ENCODE results near the gene SLC12A4. TPM values are rescaled to one million over a fixed set of nuclear protein-coding genes. Genes with fewer than 3 reads are reported as not detected.
"Not testable (repeated sequence)": the region's sequence is repeated elsewhere in the genome, so short reads cannot be mapped to it uniquely, and the experiment has no call there.

SLC12A4 gene
- total RNA-seq, 1 donor from 2014 or later = 36.0 TPM

DNA sequence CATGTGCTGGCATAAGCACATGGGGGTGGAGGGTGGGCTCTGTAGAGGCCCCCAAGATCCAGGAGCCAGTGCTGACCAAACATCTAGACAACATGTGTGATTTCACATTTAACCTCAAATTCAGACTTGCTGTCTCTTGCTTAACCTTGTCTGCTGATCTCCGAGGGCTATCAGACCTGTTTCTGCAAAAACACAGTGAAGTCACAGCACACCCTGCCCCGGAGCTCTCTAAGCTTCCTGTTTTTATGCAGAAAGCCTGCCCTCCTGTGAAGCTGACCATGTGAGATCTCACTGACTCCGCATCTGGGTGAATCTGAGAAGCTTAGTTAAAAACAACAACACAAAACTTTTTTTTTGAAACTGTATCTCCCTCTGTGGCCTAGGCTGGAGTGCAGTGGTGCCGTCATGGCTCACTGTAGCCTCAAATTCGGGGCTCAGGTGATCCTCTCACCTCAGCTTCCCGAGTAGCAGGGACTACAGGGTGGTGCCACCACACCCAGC is 37.4 kb upstream of the SLC12A4 start:
- Mint-ChIP-seq H3K4me3 (no peak overlapping the region), H3K27ac (ENCODE audit: unreplicated experiment) (no peak overlapping the region), H3K9me3 (no peaks in the 10 kb centered on the region), H3K4me1 (no peaks in the 10 kb centered on the region), H3K36me3 (ENCODE audit: low read depth) (no peaks in the 10 kb centered on the region), H3K27me3 (ENCODE audit: low read depth) (peaks cover 5% of the 10 kb centered on the region)
- DNase-seq (ENCODE audit: low read depth, low spot score) = no peak
- TF ChIP-seq CTCF (conservative IDR thresholded peaks at IDR 0.05) = no peak

GRCh38 chr16:68005211-68005610 is 36.8 kb upstream of the SLC12A4 start:
- H3K27ac Mint-ChIP-seq (ENCODE audit: unreplicated experiment) = no peak overlapping the region
- H3K36me3 Mint-ChIP-seq (ENCODE audit: low read depth) = no peaks in the 10 kb centered on the region
- TF ChIP-seq CTCF (conservative IDR thresholded peaks at IDR 0.05) = no peak
- H3K4me1 Mint-ChIP-seq = no peaks in the 10 kb centered on the region
- H3K27me3 Mint-ChIP-seq (ENCODE audit: low read depth) = peaks cover 5% of the 10 kb centered on the region
- no peak for DNase-seq (ENCODE audit: low read depth, low spot score)
- no peak overlapping the region for H3K4me3 Mint-ChIP-seq
- H3K9me3 Mint-ChIP-seq = no peaks in the 10 kb centered on the region

- Mint-ChIP-seq H3K4me1 (no peaks in the 10 kb centered on the region), H3K4me3 (no peak overlapping the region), H3K27me3 (ENCODE audit: low read depth) (no peaks in the 10 kb centered on the region), H3K36me3 (ENCODE audit: low read depth) (no peaks in the 10 kb centered on the region), H3K27ac (ENCODE audit: unreplicated experiment) (no peak overlapping the region), H3K9me3 (no peaks in the 10 kb centered on the region)
- TF ChIP-seq CTCF (conservative IDR thresholded peaks at IDR 0.05) = no peak
- DNase-seq (ENCODE audit: low read depth, low spot score) = no peak
Observed at GRCh38 chr16:68003031-68003430, 34.6 kb upstream of the SLC12A4 start.

DNA sequence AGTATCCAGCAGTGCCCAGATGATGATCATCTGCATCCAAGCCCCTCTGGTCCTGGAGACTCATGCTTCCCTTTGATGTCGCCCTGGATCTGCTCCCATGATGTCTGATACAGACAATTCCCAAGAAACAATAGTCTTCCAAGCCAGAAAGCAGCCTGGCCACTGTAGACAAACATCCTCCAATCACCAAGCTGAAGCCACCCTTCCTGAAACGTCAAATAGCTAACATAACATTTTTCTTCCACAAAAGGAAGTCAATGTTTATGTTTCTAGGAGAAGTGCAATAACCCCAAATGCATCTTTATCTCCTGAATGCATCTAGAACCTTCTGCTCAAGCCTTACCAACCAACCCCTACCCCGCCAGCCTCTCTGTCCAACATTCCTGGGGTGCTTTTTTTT is 32.0 kb upstream of the SLC12A4 start:
- H3K36me3 Mint-ChIP-seq (ENCODE audit: low read depth) = no peaks in the 10 kb centered on the region
- no peaks in the 10 kb centered on the region for H3K9me3 Mint-ChIP-seq
- H3K4me1 Mint-ChIP-seq = no peaks in the 10 kb centered on the region
- no peak for DNase-seq (ENCODE audit: low read depth, low spot score)
- TF ChIP-seq CTCF (conservative IDR thresholded peaks at IDR 0.05) = no peak
- H3K4me3 Mint-ChIP-seq = no peak overlapping the region
- H3K27ac Mint-ChIP-seq (ENCODE audit: unreplicated experiment) = no peak overlapping the region
- no peaks in the 10 kb centered on the region for H3K27me3 Mint-ChIP-seq (ENCODE audit: low read depth)

DNA sequence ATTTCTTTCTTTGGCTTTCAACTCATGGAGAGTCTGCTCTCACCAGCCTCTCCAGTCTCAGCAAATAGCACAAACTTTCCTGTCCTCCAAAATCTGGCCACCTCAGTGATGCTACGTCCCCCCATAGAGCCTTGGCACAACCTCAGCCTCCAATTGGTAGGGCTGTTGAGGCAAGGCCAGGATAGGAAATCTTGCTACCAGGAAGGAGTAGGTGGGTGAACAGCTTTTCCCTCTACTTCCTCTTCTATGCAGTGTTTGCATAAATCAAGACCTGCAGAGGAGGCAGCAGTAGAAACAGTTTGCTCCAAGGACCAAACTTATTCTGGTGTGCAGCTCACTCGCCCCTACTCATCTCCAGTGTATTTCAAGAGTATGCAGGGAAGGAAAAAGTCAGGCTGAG is 31.5 kb upstream of the SLC12A4 start:
- Mint-ChIP-seq H3K27me3 (ENCODE audit: low read depth) (no peaks in the 10 kb centered on the region), H3K4me3 (no peak overlapping the region), H3K27ac (ENCODE audit: unreplicated experiment) (no peak overlapping the region), H3K36me3 (ENCODE audit: low read depth) (no peaks in the 10 kb centered on the region), H3K4me1 (no peaks in the 10 kb centered on the region), H3K9me3 (no peaks in the 10 kb centered on the region)
- DNase-seq (ENCODE audit: low read depth, low spot score) = no peak
- TF ChIP-seq CTCF (conservative IDR thresholded peaks at IDR 0.05) = no peak

DNA sequence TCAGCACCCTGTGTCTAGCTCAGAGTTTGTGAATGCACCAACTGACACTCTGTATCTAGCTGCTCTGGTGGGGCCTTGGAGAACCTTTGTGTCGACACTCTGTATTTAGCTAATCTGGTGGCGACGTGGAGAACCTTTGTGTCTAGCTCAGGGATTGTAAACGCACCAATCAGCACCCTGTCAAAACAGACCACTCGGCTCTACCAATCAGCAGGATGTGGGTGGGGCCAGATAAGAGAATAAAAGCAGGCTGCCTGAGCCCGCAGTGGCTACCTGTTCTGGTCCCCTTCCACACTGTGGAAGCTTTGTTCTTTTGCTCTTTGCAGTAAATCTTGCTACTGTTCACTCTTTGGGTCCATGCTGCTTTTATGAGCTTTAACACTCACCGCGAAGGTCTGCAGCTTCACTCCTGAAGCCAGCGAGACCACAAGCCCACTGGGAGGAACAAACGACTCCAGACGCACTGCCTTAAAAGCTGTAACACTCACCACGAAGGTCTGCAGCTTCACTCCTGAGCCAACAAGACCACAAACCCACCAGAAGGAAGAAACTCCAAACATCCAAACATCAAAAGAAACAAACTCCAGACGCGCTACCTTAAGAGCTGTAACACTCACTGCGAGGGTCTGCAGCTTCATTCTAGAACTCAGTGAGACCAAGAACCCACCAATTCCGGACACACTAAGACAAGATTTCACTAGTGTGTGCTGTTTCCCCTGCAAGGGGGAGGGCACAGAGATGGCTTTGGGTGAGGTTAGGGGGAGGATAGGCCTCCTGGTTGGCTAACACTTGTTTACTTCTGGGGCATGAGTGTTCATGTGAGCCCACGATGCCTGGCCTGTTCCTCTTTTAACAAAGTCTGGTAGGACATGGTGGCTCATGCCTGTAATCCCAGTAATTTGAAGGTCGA is 30.6 kb upstream of the SLC12A4 start, which contains the start of gene DPEP2:
TSS of gene DPEP2 (minus strand) at position 706 of the 910 bp plus-strand sequence. CDS start 6,272 bp downstream, outside the sequence.
- not testable (repeated sequence) for H3K27ac Mint-ChIP-seq (ENCODE audit: unreplicated experiment); H3K4me1 Mint-ChIP-seq; H3K9me3 Mint-ChIP-seq; DNase-seq (ENCODE audit: low read depth, low spot score); H3K27me3 Mint-ChIP-seq (ENCODE audit: low read depth); H3K36me3 Mint-ChIP-seq (ENCODE audit: low read depth); H3K4me3 Mint-ChIP-seq

DNA sequence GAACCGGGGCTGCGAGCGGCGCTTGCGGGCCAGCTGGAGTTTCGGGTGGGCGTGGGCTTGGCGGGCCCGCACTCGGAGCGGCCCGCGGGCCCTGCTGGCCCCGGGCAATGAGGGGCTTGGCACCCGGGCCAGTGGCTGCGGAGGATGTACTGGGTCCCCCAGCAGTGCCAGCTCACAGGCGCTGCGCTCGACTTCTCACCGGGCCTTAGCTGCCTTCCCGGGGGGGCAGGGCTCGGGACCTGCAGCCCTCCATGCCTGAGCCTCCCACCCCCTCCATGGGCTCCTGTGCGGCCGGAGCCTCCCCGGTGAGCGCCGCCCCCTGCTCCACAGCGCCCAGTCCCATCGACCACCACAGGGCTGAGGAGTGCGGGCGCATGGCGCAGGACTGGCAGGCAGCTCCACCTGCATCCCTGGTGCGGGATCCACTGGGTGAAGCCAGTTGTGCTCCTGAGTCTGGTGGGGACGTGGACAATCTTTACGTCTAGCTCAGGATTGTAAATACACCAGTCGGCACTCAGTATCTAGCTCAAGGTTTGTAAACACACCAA is 29.9 kb upstream of the SLC12A4 start:
- not testable (repeated sequence) for DNase-seq (ENCODE audit: low read depth, low spot score); H3K4me3 Mint-ChIP-seq; H3K36me3 Mint-ChIP-seq (ENCODE audit: low read depth); H3K9me3 Mint-ChIP-seq; H3K27me3 Mint-ChIP-seq (ENCODE audit: low read depth); H3K27ac Mint-ChIP-seq (ENCODE audit: unreplicated experiment); H3K4me1 Mint-ChIP-seq

Measured in neural crest cell (in vitro differentiated cells).